Astrocyte (in vitro differentiated cells and primary cell): Measurements from ENCODE around the gene PTPRN2. TPM values are rescaled to one million over a fixed set of nuclear protein-coding genes. Genes with fewer than 3 reads are reported as not detected.

ENCODE experiments used
- DNase-seq: peaks from one replicate; pipeline ENCODE4 v3.0.0-alpha.2; 2010; ENCODE audit warnings: low read depth
- FAIRE-seq: peaks from 2 replicates; lab custom pipeline; 2011; peaks lifted over from hg19 to GRCh38; lab: Jason Lieb, UNC
- H2AFZ ChIP-seq: 2 replicates; pipeline ENCODE4 v1.6.0; 2012; ENCODE audit warnings: low read depth, low read length, inconsistent platforms
- H3K27ac ChIP-seq: 2 replicates; pipeline ENCODE4 v1.5.1; 2011; ENCODE audit warnings: low read depth, low read length, inconsistent platforms
- H3K27me3 ChIP-seq: 2 replicates; pipeline ENCODE4 v1.6.0; 2011; ENCODE audit warnings: low read length, inconsistent platforms; ENCODE audit not compliant: insufficient read depth
- H3K36me3 ChIP-seq: 2 replicates; pipeline ENCODE4 v1.5.1; 2011; ENCODE audit warnings: low read length, inconsistent platforms; ENCODE audit not compliant: insufficient read depth
- H3K4me1 ChIP-seq: 2 replicates; pipeline ENCODE4 v1.5.1; 2011; ENCODE audit warnings: low read length, inconsistent platforms; ENCODE audit not compliant: insufficient read depth
- H3K4me2 ChIP-seq: 2 replicates; pipeline ENCODE4 v1.6.0; 2012; ENCODE audit warnings: low read length, inconsistent platforms
- H3K4me3 ChIP-seq: 2 replicates; pipeline ENCODE4 v1.5.1; 2011; ENCODE audit warnings: low read depth, mild to moderate bottlenecking, low read length, inconsistent platforms; ENCODE audit not compliant: insufficient read depth
- H3K79me2 ChIP-seq: 2 replicates; pipeline ENCODE4 v1.6.0; 2012; ENCODE audit warnings: mild to moderate bottlenecking, low read length, inconsistent platforms; ENCODE audit not compliant: insufficient read depth
- H3K9ac ChIP-seq: 2 replicates; pipeline ENCODE4 v1.6.0; 2012; ENCODE audit warnings: mild to moderate bottlenecking, low read length, inconsistent platforms
- H3K9me3 ChIP-seq: 2 replicates; pipeline ENCODE4 v1.5.1; 2012; ENCODE audit warnings: low read depth, mild to moderate bottlenecking, low read length, inconsistent platforms; ENCODE audit not compliant: insufficient read depth
- H4K20me1 ChIP-seq: 2 replicates; pipeline ENCODE4 v1.6.0; 2012; ENCODE audit warnings: low read length, inconsistent platforms; ENCODE audit not compliant: insufficient read depth
- H3K27ac Mint-ChIP-seq: one replicate; pipeline ENCODE4 v1.8.0; 2021; ENCODE audit warnings: mild to moderate bottlenecking, mixed read lengths; ENCODE audit not compliant: unreplicated experiment
- H3K27me3 Mint-ChIP-seq: one replicate; pipeline ENCODE4 v1.8.0; 2021; ENCODE audit warnings: low read depth, mixed read lengths; ENCODE audit not compliant: unreplicated experiment
- H3K36me3 Mint-ChIP-seq: one replicate; pipeline ENCODE4 v1.8.0; 2021; ENCODE audit warnings: low read depth, mixed read lengths; ENCODE audit not compliant: unreplicated experiment
- H3K4me1 Mint-ChIP-seq: one replicate; pipeline ENCODE4 v1.8.0; 2021; ENCODE audit warnings: low read depth, mixed read lengths; ENCODE audit not compliant: unreplicated experiment
- H3K4me3 Mint-ChIP-seq: one replicate; pipeline ENCODE4 v1.8.0; 2021; ENCODE audit warnings: mild to moderate bottlenecking, moderate library complexity, mixed read lengths; ENCODE audit not compliant: unreplicated experiment
- H3K9me3 Mint-ChIP-seq: one replicate; pipeline ENCODE4 v1.8.0; 2021; ENCODE audit warnings: mild to moderate bottlenecking, mixed read lengths; ENCODE audit not compliant: unreplicated experiment
- CTCF ChIP-seq: IDR thresholded peaks from 2 replicates; pipeline ENCODE4 v1.5.1; 2011; ENCODE audit warnings: low read depth, mild to moderate bottlenecking, inconsistent platforms, low read length, moderate library complexity; ENCODE audit not compliant: insufficient read depth
- EZH2 ChIP-seq: IDR thresholded peaks from 2 replicates; pipeline ENCODE4 v1.6.1; 2012; ENCODE audit warnings: mild to moderate bottlenecking, low read length, inconsistent platforms; ENCODE audit not compliant: insufficient read depth
- total RNA-seq: library from RNA; stranded (reverse); gene quantifications from 2 replicates; pipeline ENCODE4 v1.2.1, GENCODE V29; 2021

The PTPRN2 gene
- total RNA-seq, 1 donor from 2014 or later: 0.09 TPM

GRCh38 chr7:157540606-157541294, 1046.9 kb downstream of the PTPRN2 start:
- Histone ChIP-seq H3K4me1 (no peaks in the 10 kb centered on the region), H3K27me3 (no peaks in the 10 kb centered on the region), H3K9me3 (no peaks in the 10 kb centered on the region), H3K36me3 (no peaks in the 10 kb centered on the region), H3K4me2 (no peak overlapping the region), H2AFZ (no peak overlapping the region), H4K20me1 (no peaks in the 10 kb centered on the region), H3K9ac (no peak overlapping the region), H3K79me2 (no peaks in the 10 kb centered on the region), H3K4me3 (no peak overlapping the region), H3K27ac (no peak overlapping the region)
- peaks cover 27% of the 10 kb centered on the region for H3K9me3 Mint-ChIP-seq
- no peaks in the 10 kb centered on the region for H3K4me1 Mint-ChIP-seq
- H3K36me3 Mint-ChIP-seq: no peaks in the 10 kb centered on the region
- FAIRE-seq (no peak), DNase-seq (no peak)
- no peak overlapping the region for H3K4me3 Mint-ChIP-seq
- no peaks in the 10 kb centered on the region for H3K27me3 Mint-ChIP-seq
- H3K27ac Mint-ChIP-seq: no peak overlapping the region
- TF ChIP-seq CTCF (no peak), EZH2 (no peak)

GRCh38 chr7:157540020-157540419, 1047.6 kb downstream of the PTPRN2 start:
- Histone ChIP-seq H3K27me3 (no peaks in the 10 kb centered on the region), H3K4me3 (no peak overlapping the region), H3K36me3 (no peaks in the 10 kb centered on the region), H3K4me1 (no peaks in the 10 kb centered on the region), H3K27ac (no peak overlapping the region), H3K9ac (no peak overlapping the region), H3K79me2 (no peaks in the 10 kb centered on the region), H2AFZ (no peak overlapping the region), H4K20me1 (no peaks in the 10 kb centered on the region), H3K4me2 (no peak overlapping the region), H3K9me3 (no peaks in the 10 kb centered on the region)
- FAIRE-seq (no peak), DNase-seq (no peak)
- H3K4me3 Mint-ChIP-seq: no peak overlapping the region
- H3K27ac Mint-ChIP-seq: no peak overlapping the region
- peaks cover 25% of the 10 kb centered on the region for H3K9me3 Mint-ChIP-seq
- TF ChIP-seq EZH2 (no peak), CTCF (no peak)
- H3K27me3 Mint-ChIP-seq: no peaks in the 10 kb centered on the region
- H3K36me3 Mint-ChIP-seq: no peaks in the 10 kb centered on the region
- H3K4me1 Mint-ChIP-seq: no peaks in the 10 kb centered on the region

- no peaks in the 10 kb centered on the region for H3K36me3 ChIP-seq
- no peak overlapping the region for H3K4me2 ChIP-seq
- no peaks in the 10 kb centered on the region for H3K79me2 ChIP-seq
- no peak overlapping the region for H3K27ac ChIP-seq
- Mint-ChIP-seq H3K4me3 (no peak overlapping the region), H3K36me3 (no peaks in the 10 kb centered on the region), H3K27me3 (no peaks in the 10 kb centered on the region), H3K9me3 (peaks cover 21% of the 10 kb centered on the region), H3K27ac (no peak overlapping the region), H3K4me1 (no peaks in the 10 kb centered on the region)
- H3K9me3 ChIP-seq: no peaks in the 10 kb centered on the region
- H4K20me1 ChIP-seq: no peaks in the 10 kb centered on the region
- no peak overlapping the region for H3K4me3 ChIP-seq
- FAIRE-seq (no peak), DNase-seq (no peak)
- H2AFZ ChIP-seq: no peak overlapping the region
- H3K9ac ChIP-seq: no peak overlapping the region
- no peaks in the 10 kb centered on the region for H3K4me1 ChIP-seq
- H3K27me3 ChIP-seq: no peaks in the 10 kb centered on the region
- TF ChIP-seq EZH2: no peak
- no peak for TF ChIP-seq CTCF
Measured at GRCh38 chr7:157539521-157539920, 1048.1 kb downstream of the PTPRN2 start.
